ENCODE measurements around the gene TBC1D3B.
"Not testable (repeated sequence)": the region's sequence is repeated elsewhere in the genome, so short reads cannot be mapped to it uniquely, and the experiment has no call there.

Gene TBC1D3B

GRCh38 chr17:36198831-36199465, 22.5 kb upstream of the TBC1D3B start:
- no peak for DNase-seq

DNA sequence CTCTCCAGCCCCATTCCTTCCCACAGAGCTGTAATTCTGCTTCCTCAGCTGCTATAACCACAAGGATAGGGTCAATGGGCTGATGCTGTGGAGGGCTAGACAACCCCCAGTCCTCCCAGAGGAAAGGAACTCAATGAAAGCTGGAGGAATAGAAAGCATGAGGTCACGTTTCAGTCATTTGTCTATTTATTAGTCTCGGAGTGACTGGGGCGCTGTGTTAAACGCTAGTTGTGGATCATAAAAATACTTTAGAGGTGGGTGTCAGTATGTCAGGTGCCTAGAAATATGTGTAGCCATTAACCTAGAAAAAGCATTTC, 20.9 kb upstream of the TBC1D3B start:
- DNase-seq = no peak

GRCh38 chr17:36196131-36196486, 19.7 kb upstream of the TBC1D3B start:
- DNase-seq = no peak

GRCh38 chr17:36195434-36196130, 19.1 kb upstream of the TBC1D3B start:
- DNase-seq = no peak

GRCh38 chr17:36194832-36195433, 18.5 kb upstream of the TBC1D3B start:
- not testable (repeated sequence) for DNase-seq

GRCh38 chr17:36194147-36194831, 17.9 kb upstream of the TBC1D3B start:
- not testable (repeated sequence) for DNase-seq

DNA sequence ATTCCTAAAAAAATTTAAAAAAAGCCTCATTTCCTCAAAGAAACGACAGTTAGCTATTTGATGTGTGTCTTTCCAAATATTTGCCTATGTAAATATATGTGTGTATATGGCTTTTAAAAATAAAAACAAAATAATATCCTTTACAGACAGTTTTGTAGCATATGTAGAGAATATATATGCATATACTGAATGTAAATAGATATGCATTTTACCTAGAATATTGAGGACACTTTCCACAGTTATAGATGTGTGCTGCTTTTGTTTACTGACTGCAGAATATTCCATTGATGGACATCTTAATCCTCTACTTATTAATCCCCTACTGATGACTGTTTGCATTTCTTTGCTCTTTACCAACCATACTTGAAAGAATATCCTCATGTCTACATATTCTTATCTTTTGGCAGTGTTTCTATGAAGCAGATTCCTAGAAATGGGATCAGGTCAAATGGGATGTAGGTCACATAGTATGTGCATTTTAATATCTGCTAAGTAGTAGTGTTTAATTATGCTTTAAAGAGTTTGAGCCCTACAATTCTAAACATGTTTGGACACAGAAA, 16.9 kb upstream of the TBC1D3B start:
- no peak for DNase-seq

GRCh38 chr17:36190549-36191330, 14.3 kb upstream of the TBC1D3B start:
- not testable (repeated sequence) for DNase-seq

- not testable (repeated sequence) for DNase-seq
Measured at GRCh38 chr17:36189993-36190392, 13.6 kb upstream of the TBC1D3B start.

DNA sequence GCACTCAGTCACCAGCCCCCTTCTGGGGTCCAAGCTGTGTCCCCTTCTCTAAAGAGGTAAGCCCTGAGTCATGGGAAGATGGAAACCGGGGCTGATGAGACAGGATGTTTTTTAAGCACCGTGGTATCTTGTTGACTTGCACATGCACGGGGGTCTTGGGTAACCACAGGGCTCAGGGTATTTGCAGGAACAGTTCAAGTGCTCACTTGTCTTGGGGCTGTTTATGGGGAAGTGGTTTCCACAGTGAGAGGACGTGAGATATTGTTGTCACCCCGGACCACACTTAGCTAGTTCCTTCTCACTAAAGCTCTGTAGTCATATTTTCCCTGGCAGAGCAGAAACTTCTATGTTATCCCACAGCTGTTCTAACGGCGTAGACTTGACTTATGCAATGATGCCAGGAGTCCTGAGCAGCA, 12.5 kb upstream of the TBC1D3B start:
- DNase-seq = no peak

DNA sequence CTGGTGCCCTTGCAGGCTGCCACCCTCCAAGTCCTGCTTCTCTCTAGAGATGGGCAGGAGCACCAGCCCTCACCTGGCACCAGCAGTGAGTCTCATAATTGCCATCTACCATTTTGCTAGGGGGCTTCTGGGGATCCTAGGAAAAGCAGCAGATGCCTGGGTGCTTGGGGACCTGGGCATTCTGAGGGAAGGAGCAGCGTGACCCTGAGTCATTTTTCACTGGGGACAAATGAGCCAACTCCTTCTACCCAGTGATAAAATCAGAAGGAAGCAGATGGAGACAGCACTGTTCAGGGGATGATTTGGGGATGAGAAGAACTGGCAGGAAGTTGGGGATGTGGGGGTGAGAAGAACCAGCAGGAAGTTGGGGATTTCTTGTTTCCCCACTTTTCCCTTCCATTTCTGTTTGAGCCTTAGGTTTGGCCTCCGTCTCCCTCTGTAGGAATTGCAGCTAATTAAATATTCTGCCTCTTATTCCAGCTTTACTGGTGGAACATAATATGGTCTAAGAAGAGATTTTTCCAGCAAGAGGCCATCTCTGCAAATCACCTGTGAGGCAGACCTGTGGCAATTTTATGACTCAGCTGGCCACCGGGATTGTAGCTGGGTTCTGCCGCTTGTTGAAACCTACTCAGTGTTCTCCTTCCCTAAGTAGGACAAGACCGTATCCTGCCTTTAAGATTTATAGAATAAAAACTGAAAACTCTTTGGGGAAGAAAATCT, 11.7 kb upstream of the TBC1D3B start:
- DNase-seq = not testable (repeated sequence)

- not testable (repeated sequence) for DNase-seq
Measured at GRCh38 chr17:36186810-36187763, 10.7 kb upstream of the TBC1D3B start.

DNA sequence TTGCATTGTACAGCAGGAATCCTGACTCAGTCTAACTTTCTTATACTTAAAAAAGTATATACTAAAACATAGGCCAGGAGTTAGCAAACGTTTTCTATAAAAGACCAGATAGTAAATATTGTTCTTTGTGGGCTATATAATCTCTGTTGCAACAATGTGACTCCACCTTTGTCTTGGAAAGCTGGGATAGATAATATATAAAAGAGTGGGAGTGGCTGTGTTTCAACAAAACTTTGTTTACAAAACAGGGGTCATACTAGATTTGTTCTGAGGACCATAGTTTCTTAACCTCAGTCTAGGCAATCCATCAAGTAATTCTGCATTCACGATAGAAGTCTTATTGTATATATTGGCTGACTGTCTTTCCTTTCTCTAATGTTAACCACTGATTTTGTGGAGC, 9.0 kb upstream of the TBC1D3B start:
- no peak for DNase-seq

DNA sequence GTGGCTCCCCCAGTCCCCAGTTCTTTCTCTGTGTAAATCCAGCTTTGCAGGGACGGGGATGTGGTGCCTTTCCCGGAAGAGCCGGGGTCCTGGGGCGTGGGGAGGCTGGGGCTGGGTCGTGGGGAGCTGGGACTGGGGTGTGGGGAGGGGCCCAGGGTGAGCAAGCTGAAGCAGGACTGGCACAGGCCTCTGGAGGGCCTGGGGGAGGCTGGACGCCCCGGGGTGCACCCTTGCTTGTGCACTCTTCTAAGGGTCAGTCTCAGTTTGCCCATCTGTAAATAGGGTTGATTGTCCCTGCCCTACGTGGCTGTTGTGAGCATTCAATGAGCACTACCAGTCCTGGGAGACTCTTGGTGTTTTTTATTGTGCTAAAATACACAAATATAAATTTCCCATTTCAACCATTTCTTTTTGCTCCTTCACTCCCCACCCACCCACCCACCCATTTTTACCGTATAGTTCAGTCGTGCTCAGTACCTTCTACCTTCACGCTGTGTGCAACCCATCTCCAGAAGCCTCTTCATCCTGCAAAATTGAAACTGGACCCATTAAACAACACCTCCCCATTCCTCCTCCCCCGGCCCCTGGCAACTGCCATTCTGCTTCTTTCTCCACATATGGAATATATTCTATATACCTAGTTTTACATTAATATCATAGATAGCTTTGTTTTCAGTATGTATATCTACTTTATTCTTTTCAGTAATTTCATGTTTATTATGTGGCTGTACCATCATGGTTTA, 7.8 kb upstream of the TBC1D3B start:
- no peak for DNase-seq

DNA sequence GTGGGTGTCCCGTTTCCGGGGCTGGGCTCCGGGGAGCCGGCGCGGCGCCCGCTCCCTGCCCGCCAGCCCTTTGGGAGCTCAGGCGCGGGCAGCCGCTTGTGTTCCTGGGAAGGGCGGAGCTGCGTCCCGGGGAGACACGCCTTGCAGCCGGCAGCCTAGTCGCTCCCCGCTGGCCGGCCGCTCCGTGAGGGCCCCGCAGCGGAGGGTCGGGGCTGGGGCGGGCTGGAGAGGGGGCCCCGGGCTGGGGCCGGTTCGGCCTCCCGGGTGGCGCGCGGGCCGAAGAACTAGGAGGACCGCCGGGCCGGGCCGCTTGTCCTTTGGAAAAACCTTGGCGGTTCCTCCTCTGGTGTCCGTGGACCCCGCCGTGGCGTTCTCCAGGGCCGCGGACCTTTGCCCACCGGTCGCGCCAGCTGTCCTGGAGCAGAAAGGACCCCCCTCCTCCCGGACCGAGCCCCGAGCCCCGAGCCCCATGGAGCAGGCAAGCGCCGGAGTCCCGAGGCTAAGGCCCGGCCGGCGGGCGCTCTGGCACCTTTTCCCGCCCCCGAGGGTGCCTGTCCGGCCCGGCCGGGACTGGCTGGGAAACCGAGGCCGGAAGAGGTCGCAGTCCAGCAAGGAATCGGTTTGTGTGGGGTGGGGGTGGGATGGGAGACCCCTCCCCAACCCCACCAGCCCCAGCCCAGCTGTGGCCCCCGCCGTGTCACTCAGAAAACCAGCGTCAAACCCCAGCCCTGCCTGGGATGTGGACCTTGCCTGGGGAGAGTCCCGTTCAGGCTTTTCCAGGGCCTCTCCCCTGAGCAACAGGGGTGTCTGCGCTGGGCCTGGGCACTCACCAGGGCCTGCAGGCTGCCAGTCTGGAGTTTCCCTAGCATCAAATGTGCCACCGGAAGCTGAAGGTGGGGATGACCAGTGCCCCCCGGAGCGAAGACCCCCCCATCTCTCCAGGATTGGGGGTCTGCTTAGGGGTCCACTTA, 6.8 kb upstream of the TBC1D3B start:
- no peak for DNase-seq

DNA sequence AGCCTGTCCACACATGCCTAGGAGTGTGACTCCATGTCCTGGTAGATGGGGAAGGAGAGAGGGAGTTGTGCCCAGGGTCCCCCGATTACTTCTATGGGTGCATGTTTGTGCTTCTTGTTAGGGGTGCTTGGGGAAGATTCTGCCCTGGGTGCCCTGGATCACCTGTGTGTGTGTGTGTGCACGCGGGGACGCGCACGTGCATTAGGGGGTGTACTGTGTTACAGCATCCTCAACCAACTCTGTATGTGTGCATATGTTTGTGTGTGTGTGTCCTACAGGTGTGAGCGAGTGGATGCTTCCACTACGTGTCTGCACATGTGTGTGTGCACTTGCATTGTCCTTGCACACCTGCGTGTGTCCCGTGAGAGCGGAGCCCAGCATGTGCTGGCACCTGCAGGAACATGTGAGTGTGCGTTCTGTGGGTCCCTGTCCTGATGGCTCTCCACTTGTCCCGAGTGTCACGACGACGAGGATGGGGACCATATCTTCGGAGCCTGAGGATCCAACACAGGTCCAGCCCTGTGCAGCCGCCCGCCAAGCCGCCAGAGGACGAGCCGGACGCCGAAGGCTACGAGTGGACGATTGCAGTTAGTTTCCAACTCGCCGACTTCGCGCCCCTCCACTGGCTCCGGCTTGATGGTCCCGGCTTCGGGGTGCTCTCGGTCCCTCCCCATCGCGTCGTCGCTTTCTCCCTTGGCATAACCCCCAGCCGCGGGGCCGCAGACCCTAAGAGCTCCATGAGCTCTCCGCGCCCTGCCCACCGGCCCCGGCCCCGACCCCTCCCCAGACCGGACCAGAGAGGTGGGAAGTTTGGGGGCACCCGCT, 6.0 kb upstream of the TBC1D3B start:
- no peak for DNase-seq

- DNase-seq = not testable (repeated sequence)
Measured at GRCh38 chr17:36181446-36182175, 5.2 kb upstream of the TBC1D3B start.

Measured in central memory CD4-positive, alpha-beta T cell (primary cell).